Effector CD4-positive, alpha-beta T cell (primary cell): ENCODE measurements around the gene NBPF3.
"Not testable (repeated sequence)": the region's sequence is repeated elsewhere in the genome, so short reads cannot be mapped to it uniquely, and the experiment has no call there.

Experiments
- DNase-seq: peaks from one replicate; pipeline ENCODE4 v3.0.0-alpha.2; 2020
- total RNA-seq: gene quantifications from one replicate; lab custom pipeline; 2026; lab: John Stamatoyannopoulos, UW

NBPF3 gene
- total RNA-seq, result 10.9 reads per million, percentile 33 among the genes with 10 or more reads in this experiment

- DNase-seq, result peak; percentile 82
These were observed at the start of gene NBPF3 for GRCh38 chr1:21439721-21440629. Gene NBPF3 (plus strand): TSS chr1:21440137. CDS start chr1:21445087, 4,950 bp downstream.

GRCh38 chr1:21391497-21391896 lies 48.4 kb upstream of the NBPF3 start:
- no peak for DNase-seq

GRCh38 chr1:21392587-21393263 lies 47.2 kb upstream of the NBPF3 start:
- no peak for DNase-seq

GRCh38 chr1:21396516-21396915 lies 43.4 kb upstream of the NBPF3 start:
- DNase-seq, result no peak

- no peak for DNase-seq
These were observed 42.1 kb upstream of the NBPF3 start for GRCh38 chr1:21397813-21398188.

GRCh38 chr1:21401726-21402346 lies 38.1 kb upstream of the NBPF3 start:
- not testable (repeated sequence) for DNase-seq

GRCh38 chr1:21406659-21407058 lies 33.3 kb upstream of the NBPF3 start:
- no peak for DNase-seq

GRCh38 chr1:21409897-21410296 lies 30.0 kb upstream of the NBPF3 start:
- not testable (repeated sequence) for DNase-seq

GRCh38 chr1:21414015-21414414 lies 25.9 kb upstream of the NBPF3 start:
- DNase-seq, result no peak

- not testable (repeated sequence) for DNase-seq
These were observed 19.6 kb upstream of the NBPF3 start for GRCh38 chr1:21420378-21420777.

- not testable (repeated sequence) for DNase-seq
These were observed 18.6 kb upstream of the NBPF3 start for GRCh38 chr1:21421307-21421706.

GRCh38 chr1:21427798-21428480 lies 12.0 kb upstream of the NBPF3 start:
- DNase-seq, result not testable (repeated sequence)

GRCh38 chr1:21428481-21429073 lies 11.4 kb upstream of the NBPF3 start:
- DNase-seq, result not testable (repeated sequence)

GRCh38 chr1:21429210-21429609 lies 10.7 kb upstream of the NBPF3 start:
- DNase-seq, result not testable (repeated sequence)

- DNase-seq, result not testable (repeated sequence)
These were observed 9.1 kb upstream of the NBPF3 start for GRCh38 chr1:21430875-21431274.

GRCh38 chr1:21434394-21434793 lies 5.5 kb upstream of the NBPF3 start:
- no peak for DNase-seq

GRCh38 chr1:21435646-21436487 lies 4.1 kb upstream of the NBPF3 start:
- no peak for DNase-seq

- DNase-seq, result no peak
These were observed 3.2 kb upstream of the NBPF3 start for GRCh38 chr1:21436488-21437340.

GRCh38 chr1:21437341-21437640 lies 2.6 kb upstream of the NBPF3 start:
- no peak for DNase-seq

GRCh38 chr1:21438646-21439312 lies 1.2 kb upstream of the NBPF3 start:
- DNase-seq, result not testable (repeated sequence)
